Germinal center (tissue), 1 donor: Measurements from ENCODE around the gene ETV6.
"Not testable (repeated sequence)": the region's sequence is repeated elsewhere in the genome, so short reads cannot be mapped to it uniquely, and the experiment has no call there.

Experiments used
- DNase-seq: peaks from one replicate; pipeline ENCODE4 v3.0.0; 2012; ENCODE audit warnings: mixed read lengths, low spot score

Gene ETV6

DNA sequence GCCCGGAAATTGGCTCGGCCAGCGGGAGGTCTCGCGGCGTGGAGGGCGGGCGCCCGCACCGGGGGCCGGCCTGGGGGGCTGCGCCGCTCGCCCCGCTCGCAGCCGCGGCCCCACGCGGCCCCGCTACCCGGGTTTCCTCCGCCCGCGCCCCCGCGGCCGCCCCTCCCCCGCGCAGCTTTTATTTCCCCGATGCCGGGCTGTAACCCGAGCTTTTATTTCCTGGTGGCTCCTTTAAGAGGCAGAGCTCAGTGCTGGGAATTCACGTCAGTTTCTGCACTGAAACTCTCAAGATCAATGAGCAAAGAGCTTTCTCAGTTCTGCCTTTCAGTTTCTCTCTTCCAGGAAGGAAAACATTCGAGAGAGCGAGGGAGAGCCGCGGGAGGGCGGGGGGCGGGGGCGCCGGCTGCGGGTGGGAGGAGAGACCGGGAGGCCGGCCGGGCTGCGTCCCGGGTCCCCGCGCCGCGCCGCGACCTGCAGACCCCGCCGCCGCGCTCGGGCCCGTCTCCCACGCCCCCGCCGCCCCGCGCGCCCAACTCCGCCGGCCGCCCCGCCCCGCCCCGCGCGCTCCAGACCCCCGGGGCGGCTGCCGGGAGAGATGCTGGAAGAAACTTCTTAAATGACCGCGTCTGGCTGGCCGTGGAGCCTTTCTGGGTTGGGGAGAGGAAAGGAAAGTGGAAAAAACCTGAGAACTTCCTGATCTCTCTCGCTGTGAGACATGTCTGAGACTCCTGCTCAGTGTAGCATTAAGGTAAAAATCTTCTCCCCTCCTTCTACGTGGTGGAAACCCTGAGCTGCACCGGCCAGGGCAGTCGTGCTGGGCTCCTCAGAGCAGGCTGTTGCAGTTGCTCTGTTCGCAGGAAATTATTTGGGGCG, at the start of gene ETV6:
TSS of gene ETV6 (plus strand) at position 262 of the 873 bp plus-strand sequence. CDS start at position 716, 454 bp downstream.
- peak; percentile 63 for DNase-seq

- no peak for DNase-seq
Measured at GRCh38 chr12:11600199-11600598, 49.3 kb upstream of the ETV6 start.

DNA sequence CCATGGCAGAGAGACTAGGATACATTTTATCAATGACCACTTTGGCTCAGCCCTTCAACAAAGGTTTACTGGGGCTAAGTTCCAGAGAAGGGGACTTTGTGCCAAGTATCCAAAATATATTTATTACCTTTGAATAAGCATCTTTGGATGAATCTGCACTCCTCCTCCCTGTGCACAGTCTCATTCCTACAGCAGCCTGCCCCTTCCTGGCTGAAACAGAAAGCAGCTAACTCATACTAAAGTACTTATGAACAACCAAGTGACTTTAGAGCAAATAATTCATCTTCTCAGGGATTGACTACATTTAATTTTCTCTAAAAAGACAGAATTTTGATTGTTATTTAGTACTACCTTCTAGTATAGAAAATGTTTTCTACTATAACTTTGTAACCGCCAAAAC, 47.8 kb upstream of the ETV6 start:
- DNase-seq = no peak

GRCh38 chr12:11607313-11608081, 42.0 kb upstream of the ETV6 start:
- no peak for DNase-seq

DNA sequence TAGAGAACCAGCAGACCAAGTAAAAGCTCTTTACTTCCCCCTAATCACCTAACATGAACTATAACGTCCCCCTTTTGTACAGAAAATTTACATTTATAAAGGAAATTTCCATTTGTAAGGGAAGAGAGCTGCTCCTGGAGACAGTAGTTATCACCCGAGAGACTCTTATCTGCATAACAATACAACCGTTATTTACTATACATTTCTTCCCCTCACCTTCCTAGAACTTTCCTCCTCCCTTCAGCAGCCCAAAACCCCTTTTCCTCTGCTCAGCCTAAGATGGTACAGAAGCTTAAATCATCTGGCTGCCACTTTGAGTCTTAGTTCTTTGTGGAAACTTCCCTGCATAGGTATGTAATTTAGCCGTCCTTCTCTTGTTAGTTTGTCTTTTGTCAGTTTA, 40.4 kb upstream of the ETV6 start:
- DNase-seq = no peak

DNA sequence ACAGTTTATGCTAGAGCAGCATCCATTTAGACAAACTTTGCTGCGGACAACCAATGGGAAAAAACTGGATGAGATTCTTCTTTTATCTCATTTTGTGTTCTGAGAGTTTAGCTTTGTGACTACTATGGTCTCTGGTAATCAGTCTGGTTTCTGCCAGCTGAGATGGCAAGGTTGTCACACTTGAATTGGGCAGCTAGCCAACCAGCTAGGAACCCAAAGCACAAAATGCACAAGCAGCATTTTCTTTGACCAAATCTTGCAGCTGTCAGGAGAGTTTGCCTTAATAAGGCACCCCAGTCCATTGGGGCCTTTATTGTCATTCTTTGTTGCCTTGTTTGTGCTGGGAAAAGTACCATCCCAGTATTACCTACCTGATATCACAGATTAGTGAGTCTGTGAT, 34.0 kb upstream of the ETV6 start:
- no peak for DNase-seq

GRCh38 chr12:11618046-11618445, 31.4 kb upstream of the ETV6 start:
- no peak for DNase-seq

DNA sequence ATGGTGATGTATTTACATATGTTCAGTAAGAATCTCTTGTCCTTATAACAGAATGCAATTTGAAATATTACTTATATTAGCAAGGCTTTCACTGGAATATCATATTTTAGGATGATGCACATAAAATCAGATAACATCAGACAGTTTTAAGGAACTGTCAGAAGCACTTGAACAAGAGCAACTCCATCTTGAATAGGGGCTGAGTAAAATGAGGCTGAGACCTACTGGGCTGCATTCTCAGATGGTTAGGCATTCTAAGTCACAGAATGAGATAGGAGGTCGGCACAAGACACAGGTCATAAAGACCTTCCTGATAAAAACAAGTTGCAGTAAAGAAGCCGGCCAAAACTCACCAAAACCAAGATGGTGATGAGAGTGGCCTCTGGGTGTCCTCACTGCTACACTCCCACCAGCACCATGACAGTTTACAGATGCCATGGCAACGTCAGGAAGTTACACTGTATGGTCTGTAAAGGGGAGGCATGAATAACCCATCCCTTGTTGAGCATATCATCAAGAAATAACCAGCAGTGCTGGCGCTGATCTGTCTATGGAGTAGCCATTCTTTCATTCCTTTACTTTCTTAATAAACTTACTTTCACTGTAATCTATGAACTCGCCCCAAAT, 27.6 kb upstream of the ETV6 start:
- DNase-seq = no peak

GRCh38 chr12:11622876-11623281, 26.6 kb upstream of the ETV6 start:
- DNase-seq = no peak

GRCh38 chr12:11623382-11623781, 26.1 kb upstream of the ETV6 start:
- no peak for DNase-seq

DNA sequence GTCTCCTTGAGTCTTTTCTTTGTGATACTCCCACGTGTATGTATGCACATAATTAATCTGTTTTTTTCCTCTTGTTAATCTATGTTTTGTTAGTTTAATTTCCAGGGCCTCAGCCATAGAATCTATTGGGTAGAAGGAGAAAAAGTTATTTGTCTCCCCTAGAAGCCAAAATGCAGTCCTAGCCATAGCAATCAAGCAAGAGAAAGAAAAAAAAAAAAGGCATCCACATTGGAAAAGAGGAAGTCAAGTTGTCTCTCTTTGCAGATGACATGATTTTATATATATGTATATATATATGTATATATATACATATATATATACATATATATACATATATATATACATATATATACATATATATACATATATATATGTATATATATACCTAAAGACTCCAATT, 25.4 kb upstream of the ETV6 start:
- no peak for DNase-seq

- not testable (repeated sequence) for DNase-seq
Measured at GRCh38 chr12:11627709-11628108, 21.8 kb upstream of the ETV6 start.

- DNase-seq = no peak
Measured at GRCh38 chr12:11628353-11628752, 21.1 kb upstream of the ETV6 start.

DNA sequence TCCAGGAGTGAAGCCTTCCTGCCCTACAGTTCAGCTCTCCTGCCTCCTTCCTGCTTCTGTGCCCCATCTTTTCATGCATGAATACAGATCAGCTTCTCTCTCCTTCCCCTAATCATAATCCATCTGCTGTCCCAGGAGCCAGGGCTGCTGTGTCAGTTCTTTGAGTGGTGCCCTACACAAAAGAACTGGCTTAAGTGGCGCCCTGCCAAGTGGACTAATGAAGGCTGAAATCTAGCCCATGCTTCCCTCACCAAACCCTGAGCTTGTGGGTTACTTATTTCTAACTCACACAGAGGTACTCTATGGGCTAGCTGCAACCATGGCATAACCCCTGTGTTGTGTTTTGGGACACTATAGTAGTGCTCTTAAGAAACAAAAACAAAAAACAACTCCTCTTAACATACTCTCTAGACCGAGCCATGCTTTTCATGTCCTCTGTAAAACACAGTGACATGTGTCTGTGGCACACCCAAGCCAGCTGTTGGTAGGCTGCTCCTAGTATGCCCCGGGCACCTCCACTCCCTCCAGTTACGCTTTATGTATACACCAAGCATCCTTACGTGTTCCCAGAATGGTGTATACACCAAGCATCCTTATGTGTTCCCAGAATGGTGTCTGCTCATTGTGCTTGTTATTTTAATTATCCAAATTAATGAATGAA, 19.3 kb upstream of the ETV6 start:
- DNase-seq = no peak

DNA sequence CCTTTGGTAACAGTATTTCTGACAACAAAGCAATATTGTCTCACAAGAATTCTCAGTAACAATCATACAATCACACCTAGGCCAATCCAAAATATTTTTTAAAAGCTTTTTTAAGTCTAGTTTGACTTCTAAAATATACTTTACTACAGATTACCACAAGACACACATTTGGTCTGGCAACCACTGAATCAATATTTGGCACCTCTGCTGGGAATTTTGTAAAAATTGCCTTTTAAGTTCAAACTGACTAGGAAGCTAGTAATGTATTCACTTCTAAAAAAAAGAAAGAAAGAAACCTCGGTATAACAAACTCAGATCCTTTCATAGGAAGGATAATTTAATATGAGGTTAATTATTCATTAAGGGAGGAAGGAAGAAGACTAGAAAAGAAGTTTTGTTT, 18.2 kb upstream of the ETV6 start:
- DNase-seq = no peak

DNA sequence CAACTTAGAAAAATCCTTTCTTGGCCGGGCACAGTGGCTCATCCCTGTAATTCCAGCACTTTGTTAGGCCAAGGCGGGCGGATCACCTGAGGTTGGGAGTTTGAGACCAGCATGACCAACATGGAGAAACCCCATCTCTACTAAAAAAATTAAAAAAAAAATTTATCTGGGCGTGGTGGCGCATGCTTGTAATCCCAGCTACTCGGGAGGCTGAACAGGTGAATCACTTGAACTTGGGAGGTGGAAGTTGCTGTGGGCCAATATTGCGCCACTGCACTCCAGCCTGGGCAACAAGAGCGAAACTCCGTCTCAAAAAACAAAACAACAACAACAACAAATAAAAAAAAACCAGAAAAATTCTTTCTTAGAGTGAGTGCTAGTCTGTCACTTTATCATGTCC, 17.6 kb upstream of the ETV6 start:
- not testable (repeated sequence) for DNase-seq

GRCh38 chr12:11633968-11634367, 15.5 kb upstream of the ETV6 start:
- DNase-seq = no peak

DNA sequence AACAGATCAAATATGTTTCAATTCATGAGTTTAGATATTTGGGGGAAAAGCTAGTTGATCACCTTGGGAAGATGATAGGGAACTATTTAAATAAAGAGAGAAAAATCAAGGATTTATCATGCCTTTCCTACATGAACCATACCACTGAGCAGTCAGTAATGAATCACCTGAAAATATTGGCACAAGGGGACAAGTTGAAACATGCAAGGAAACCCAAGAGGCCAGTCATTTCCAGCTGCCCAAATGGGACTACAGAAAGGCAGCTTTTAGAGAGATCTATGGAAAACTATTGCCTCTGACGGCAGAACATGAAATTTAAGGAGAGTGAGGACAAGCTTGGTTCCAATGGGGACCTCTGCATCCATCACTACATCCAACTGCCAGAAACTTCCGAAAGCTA, 14.1 kb upstream of the ETV6 start:
- no peak for DNase-seq

DNA sequence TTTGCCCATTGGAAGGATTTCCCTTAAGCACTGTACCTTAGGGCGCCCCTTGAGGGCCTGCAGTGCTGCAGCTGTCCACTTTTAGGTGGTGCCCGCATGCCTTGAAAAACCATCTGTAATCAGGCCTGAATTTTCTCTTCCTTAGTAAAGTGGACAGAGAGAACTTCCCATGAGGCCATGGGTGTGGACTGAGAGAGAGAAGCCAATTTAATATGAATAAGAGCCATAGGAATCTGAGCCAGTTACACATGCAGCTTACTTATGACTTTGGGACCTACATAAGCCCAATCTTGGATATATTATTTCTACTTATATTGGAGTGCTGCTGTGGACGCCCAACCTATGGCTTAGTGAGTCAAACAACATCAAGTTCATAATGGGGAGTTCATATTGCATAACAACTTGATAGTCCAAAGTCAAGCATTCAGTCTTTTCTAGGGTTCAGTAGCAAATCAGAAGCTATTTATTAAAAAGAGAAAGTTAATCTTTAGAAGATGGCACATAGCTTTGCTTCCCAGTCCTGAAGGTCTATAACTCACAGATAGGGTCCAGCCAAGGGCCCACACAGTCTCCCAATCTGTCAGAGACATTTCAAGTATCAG, 11.1 kb upstream of the ETV6 start:
- no peak for DNase-seq

DNA sequence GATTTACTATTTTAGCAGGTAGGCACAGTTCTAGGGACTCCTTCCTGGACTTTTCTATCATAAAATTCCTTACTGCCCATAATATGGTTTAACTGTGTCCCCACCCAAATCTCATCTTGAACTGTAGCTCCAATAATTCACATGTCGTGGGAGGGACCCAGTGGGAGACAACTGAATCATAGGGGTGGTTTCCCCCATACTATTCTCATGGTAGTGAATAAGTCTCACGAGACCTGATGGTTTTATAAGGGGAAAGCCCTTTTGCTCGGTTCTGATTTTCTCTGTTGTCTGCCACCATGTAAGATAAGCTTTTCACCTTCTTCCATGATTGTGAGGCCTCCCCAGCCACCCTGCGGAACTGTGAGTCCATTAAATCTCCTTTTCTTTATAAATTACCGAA, 10.0 kb upstream of the ETV6 start:
- no peak for DNase-seq

DNA sequence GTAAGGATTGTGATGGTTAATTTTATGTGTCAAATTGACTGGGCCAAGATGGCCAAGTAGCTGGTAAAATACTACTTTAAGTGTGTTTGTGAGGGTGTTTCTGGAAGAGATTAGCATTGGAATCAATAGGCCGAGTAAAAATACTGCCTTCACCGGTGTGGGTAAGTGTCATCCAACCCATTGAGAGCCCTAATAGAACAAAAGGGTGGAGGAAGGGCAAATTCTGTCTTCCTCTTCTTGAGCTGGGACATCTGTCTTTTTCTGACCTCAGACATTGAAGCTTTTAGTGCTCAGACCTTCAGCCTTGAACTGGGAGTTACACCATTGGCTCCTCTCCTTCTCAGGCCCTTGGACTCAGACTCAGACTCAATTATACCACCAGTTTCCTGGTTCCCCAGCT, 8.0 kb upstream of the ETV6 start:
- no peak for DNase-seq

DNA sequence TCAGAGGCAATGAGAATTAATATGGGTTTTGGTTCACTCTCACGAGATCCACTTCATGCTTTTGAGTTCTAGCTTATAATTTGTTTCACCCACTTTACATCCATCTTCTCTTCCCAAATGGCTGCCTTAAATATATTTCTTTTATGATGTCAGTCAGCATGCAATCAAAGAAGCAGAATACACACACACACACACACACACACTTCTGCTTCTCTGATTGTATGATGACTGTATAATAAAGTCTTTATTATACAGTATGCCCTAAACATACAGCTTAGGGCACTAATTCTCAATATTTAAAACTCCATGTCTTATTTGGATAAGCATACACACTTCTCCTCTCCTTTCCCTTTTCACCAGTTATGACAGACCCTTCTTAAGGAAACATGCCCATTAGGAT, 6.7 kb upstream of the ETV6 start:
- no peak for DNase-seq
